ENCODE data around the gene MYH11.
"Not testable (repeated sequence)": the region's sequence is repeated elsewhere in the genome, so short reads cannot be mapped to it uniquely, and the experiment has no call there.

The MYH11 gene

GRCh38 chr16:15810411-15810810 lies 46.4 kb downstream of the MYH11 start:
- DNase-seq (ENCODE audit: low read depth): no peak

- DNase-seq (ENCODE audit: low read depth): not testable (repeated sequence)
Observed at GRCh38 chr16:15809297-15809696, 47.5 kb downstream of the MYH11 start.

GRCh38 chr16:15808071-15808470 lies 48.8 kb downstream of the MYH11 start:
- DNase-seq (ENCODE audit: low read depth): no peak

- no peak for DNase-seq (ENCODE audit: low read depth)
Observed at GRCh38 chr16:15807603-15808009, 49.2 kb downstream of the MYH11 start.

GRCh38 chr16:15803618-15804017 lies 53.2 kb downstream of the MYH11 start:
- no peak for DNase-seq (ENCODE audit: low read depth)

GRCh38 chr16:15799851-15800495 lies 56.9 kb downstream of the MYH11 start:
- DNase-seq (ENCODE audit: low read depth): no peak

GRCh38 chr16:15798671-15799070 lies 58.2 kb downstream of the MYH11 start:
- DNase-seq (ENCODE audit: low read depth): no peak

GRCh38 chr16:15796885-15797284 lies 59.9 kb downstream of the MYH11 start:
- DNase-seq (ENCODE audit: low read depth): no peak

GRCh38 chr16:15795615-15796014 lies 61.2 kb downstream of the MYH11 start:
- DNase-seq (ENCODE audit: low read depth): no peak

GRCh38 chr16:15792563-15792971 lies 64.3 kb downstream of the MYH11 start:
- DNase-seq (ENCODE audit: low read depth): no peak

GRCh38 chr16:15790458-15790857 lies 66.4 kb downstream of the MYH11 start:
- no peak for DNase-seq (ENCODE audit: low read depth)

GRCh38 chr16:15789816-15790215 lies 67.0 kb downstream of the MYH11 start:
- not testable (repeated sequence) for DNase-seq (ENCODE audit: low read depth)

- no peak for DNase-seq (ENCODE audit: low read depth)
Observed at GRCh38 chr16:15788846-15789239, 68.0 kb downstream of the MYH11 start.

- no peak for DNase-seq (ENCODE audit: low read depth)
Observed at GRCh38 chr16:15786501-15786900, 70.3 kb downstream of the MYH11 start.

GRCh38 chr16:15785386-15786059 lies 71.3 kb downstream of the MYH11 start:
- no peak for DNase-seq (ENCODE audit: low read depth)

- DNase-seq (ENCODE audit: low read depth): no peak
Observed at GRCh38 chr16:15783985-15784384, 72.8 kb downstream of the MYH11 start.

GRCh38 chr16:15782573-15783365 lies 74.1 kb downstream of the MYH11 start:
- no peak for DNase-seq (ENCODE audit: low read depth)

GRCh38 chr16:15781650-15782049 lies 75.2 kb downstream of the MYH11 start:
- DNase-seq (ENCODE audit: low read depth): no peak

GRCh38 chr16:15780805-15781204 lies 76.0 kb downstream of the MYH11 start:
- no peak for DNase-seq (ENCODE audit: low read depth)

GRCh38 chr16:15779664-15780351 lies 77.0 kb downstream of the MYH11 start:
- DNase-seq (ENCODE audit: low read depth): no peak

GRCh38 chr16:15778999-15779614 lies 77.7 kb downstream of the MYH11 start:
- DNase-seq (ENCODE audit: low read depth): no peak

GRCh38 chr16:15778204-15778743 lies 78.6 kb downstream of the MYH11 start:
- DNase-seq (ENCODE audit: low read depth): no peak
